HUES64 (cell line): ENCODE results near the gene SLC12A5.

Source experiments
- H3K27ac ChIP-seq: 2 replicates; pipeline ENCODE4 v1.7.0; 2013; ENCODE audit warnings: low read depth, low read length, inconsistent platforms
- H3K27me3 ChIP-seq: 2 replicates; pipeline ENCODE4 v1.6.1; 2013; ENCODE audit warnings: mild to moderate bottlenecking, low read length; ENCODE audit not compliant: insufficient read depth
- H3K36me3 ChIP-seq: 2 replicates; pipeline ENCODE4 v1.6.1; 2013; ENCODE audit warnings: mild to moderate bottlenecking, low read length; ENCODE audit not compliant: insufficient read depth
- H3K4me1 ChIP-seq: 2 replicates; pipeline ENCODE4 v1.6.1; 2013; ENCODE audit warnings: mild to moderate bottlenecking, low read length, moderate library complexity; ENCODE audit not compliant: insufficient read depth
- H3K4me3 ChIP-seq: 2 replicates; pipeline ENCODE4 v1.5.1; 2013; ENCODE audit warnings: mild to moderate bottlenecking, low read length, moderate library complexity
- H3K9ac ChIP-seq: 2 replicates; pipeline ENCODE4 v1.6.1; 2013; ENCODE audit warnings: mild to moderate bottlenecking, low read depth, low read length
- H3K9me3 ChIP-seq: 2 replicates; pipeline ENCODE4 v1.6.1; 2013; ENCODE audit warnings: low read depth, low read length; ENCODE audit not compliant: insufficient read depth
- WGBS: fragments of 150-250, 120-280 bp; methylation state at CpG from one replicate; pipeline ENCODE4 v1.1.7; 2013; ENCODE audit warnings: missing lambda C conversion rate; 5-methylcytosine and 5-hydroxymethylcytosine counted together

SLC12A5 gene

GRCh38 chr20:46030284-46031013 lies 1.4 kb downstream of the SLC12A5 start:
- no peak overlapping the region for H3K27ac ChIP-seq
- 0 out of 2 replicates have a peak, but pooled peaks cover 3% of the 10 kb centered on the region for H3K4me1 ChIP-seq
- no peaks in the 10 kb centered on the region for H3K36me3 ChIP-seq
- no peak overlapping the region for H3K4me3 ChIP-seq
- no peak overlapping the region for H3K9ac ChIP-seq
- 8% methylated on average over 44 of the region's 49 CpGs for WGBS
- no peaks in the 10 kb centered on the region for H3K9me3 ChIP-seq
- peaks cover 99% of the 10 kb centered on the region for H3K27me3 ChIP-seq

- Histone ChIP-seq H3K36me3 (no peaks in the 10 kb centered on the region), H3K4me1 (0 out of 2 replicates have a peak, but pooled peaks cover 3% of the 10 kb centered on the region), H3K9ac (no peak overlapping the region), H3K27ac (no peak overlapping the region), H3K4me3 (peak overlapping the region; percentile 55), H3K27me3 (peaks cover 98% of the 10 kb centered on the region), H3K9me3 (no peaks in the 10 kb centered on the region)
- WGBS: 27% methylated on average over 11 of the region's 11 CpGs
Observed at GRCh38 chr20:46031014-46031569, 2.1 kb downstream of the SLC12A5 start.

- no peak overlapping the region for H3K27ac ChIP-seq
- no peaks in the 10 kb centered on the region for H3K36me3 ChIP-seq
- peak overlapping the region; percentile 55 for H3K4me3 ChIP-seq
- no peaks in the 10 kb centered on the region for H3K9me3 ChIP-seq
- WGBS: under 1% methylated on average over 55 of the region's 55 CpGs
- peaks cover 98% of the 10 kb centered on the region for H3K27me3 ChIP-seq
- H3K9ac ChIP-seq: no peak overlapping the region
- H3K4me1 ChIP-seq: 0 out of 2 replicates have a peak, but pooled peaks cover 3% of the 10 kb centered on the region
Observed at GRCh38 chr20:46031701-46032254, 2.8 kb downstream of the SLC12A5 start.

GRCh38 chr20:46034039-46034438 lies 5.0 kb downstream of the SLC12A5 start:
- 76% methylated on average over 3 of the region's 3 CpGs for WGBS
- Histone ChIP-seq H3K27me3 (peaks cover 80% of the 10 kb centered on the region), H3K36me3 (no peaks in the 10 kb centered on the region), H3K9me3 (no peaks in the 10 kb centered on the region), H3K9ac (no peak overlapping the region), H3K4me3 (no peak overlapping the region), H3K27ac (no peak overlapping the region), H3K4me1 (0 out of 2 replicates have a peak, but pooled peaks cover 10% of the 10 kb centered on the region)

GRCh38 chr20:46035253-46035652 lies 6.2 kb downstream of the SLC12A5 start:
- H3K27me3 ChIP-seq: peaks cover 71% of the 10 kb centered on the region
- no peaks in the 10 kb centered on the region for H3K9me3 ChIP-seq
- no peak overlapping the region for H3K9ac ChIP-seq
- 0 out of 2 replicates have a peak, but pooled peaks cover 10% of the 10 kb centered on the region for H3K4me1 ChIP-seq
- H3K36me3 ChIP-seq: no peaks in the 10 kb centered on the region
- no peak overlapping the region for H3K27ac ChIP-seq
- H3K4me3 ChIP-seq: no peak overlapping the region
- WGBS: 73% methylated on average over 5 of the region's 5 CpGs

GRCh38 chr20:46035713-46036112 lies 6.7 kb downstream of the SLC12A5 start:
- 0 out of 2 replicates have a peak, but pooled peaks cover 10% of the 10 kb centered on the region for H3K4me1 ChIP-seq
- H3K4me3 ChIP-seq: no peak overlapping the region
- H3K9ac ChIP-seq: no peak overlapping the region
- peaks cover 67% of the 10 kb centered on the region for H3K27me3 ChIP-seq
- H3K36me3 ChIP-seq: no peaks in the 10 kb centered on the region
- H3K9me3 ChIP-seq: no peaks in the 10 kb centered on the region
- 79% methylated on average over 6 of the region's 6 CpGs for WGBS
- H3K27ac ChIP-seq: no peak overlapping the region

GRCh38 chr20:46036370-46036769 lies 7.4 kb downstream of the SLC12A5 start:
- no peak overlapping the region for H3K9ac ChIP-seq
- H3K27me3 ChIP-seq: peaks cover 64% of the 10 kb centered on the region
- no peaks in the 10 kb centered on the region for H3K36me3 ChIP-seq
- 0 out of 2 replicates have a peak, but pooled peaks cover 7% of the 10 kb centered on the region for H3K4me1 ChIP-seq
- no peak overlapping the region for H3K27ac ChIP-seq
- no peaks in the 10 kb centered on the region for H3K9me3 ChIP-seq
- WGBS: 93% methylated on average over 8 of the region's 8 CpGs
- no peak overlapping the region for H3K4me3 ChIP-seq

- WGBS: 82% methylated on average over 5 of the region's 5 CpGs
- peaks cover 63% of the 10 kb centered on the region for H3K27me3 ChIP-seq
- no peak overlapping the region for H3K27ac ChIP-seq
Observed at GRCh38 chr20:46037036-46037435, 8.0 kb downstream of the SLC12A5 start.

GRCh38 chr20:46040902-46041535 lies 12.0 kb downstream of the SLC12A5 start:
- Histone ChIP-seq H3K27me3 (peaks cover 26% of the 10 kb centered on the region), H3K4me1 (0 out of 2 replicates have a peak, but pooled peaks cover 7% of the 10 kb centered on the region), H3K36me3 (no peaks in the 10 kb centered on the region), H3K4me3 (no peak overlapping the region), H3K9me3 (no peaks in the 10 kb centered on the region), H3K9ac (no peak overlapping the region), H3K27ac (no peak overlapping the region)
- 32% methylated on average over 18 of the region's 18 CpGs for WGBS

More at GRCh38 chr20:46037036-46037435, 8.0 kb downstream of the SLC12A5 start:
- H3K9me3 ChIP-seq: no peaks in the 10 kb centered on the region
- H3K9ac ChIP-seq: no peak overlapping the region
- 0 out of 2 replicates have a peak, but pooled peaks cover 7% of the 10 kb centered on the region for H3K4me1 ChIP-seq
- no peak overlapping the region for H3K4me3 ChIP-seq
- H3K36me3 ChIP-seq: no peaks in the 10 kb centered on the region

GRCh38 chr20:46043556-46043955 lies 14.5 kb downstream of the SLC12A5 start:
- 59% methylated on average over 7 of the region's 7 CpGs for WGBS
- Histone ChIP-seq H3K4me1 (no peaks in the 10 kb centered on the region), H3K27ac (no peak overlapping the region), H3K9ac (no peak overlapping the region), H3K27me3 (peaks cover 14% of the 10 kb centered on the region), H3K36me3 (no peaks in the 10 kb centered on the region), H3K4me3 (no peak overlapping the region), H3K9me3 (no peaks in the 10 kb centered on the region)

GRCh38 chr20:46044896-46045295 lies 15.9 kb downstream of the SLC12A5 start:
- Histone ChIP-seq H3K27ac (no peak overlapping the region), H3K36me3 (no peaks in the 10 kb centered on the region), H3K9ac (no peak overlapping the region), H3K4me1 (no peaks in the 10 kb centered on the region), H3K9me3 (no peaks in the 10 kb centered on the region), H3K4me3 (no peak overlapping the region), H3K27me3 (peaks cover 14% of the 10 kb centered on the region)
- 87% methylated on average over 6 of the region's 6 CpGs for WGBS
